Breast epithelium (tissue), 3 donors: Measurements from ENCODE around the gene NELL2.

Experiments
- POLR2A ChIP-seq: fragments of 450-650 bp; IDR thresholded peaks from one replicate; pipeline ENCODE4 v1.6.1; 2016; ENCODE audit warnings: antibody characterized with exemption, mild to moderate bottlenecking, moderate library complexity
- POLR2AphosphoS5 ChIP-seq, 3 donors: sonication (generic); formaldehyde crosslinking; IDR thresholded peaks; one replicate each; pipeline ENCODE4 v1.6.1; 2017; ENCODE audit warnings: antibody characterized with exemption in 3 of 3

GRCh38 chr12:44531320-44531971 is 344.7 kb downstream of the NELL2 start:
- no peak for TF ChIP-seq POLR2A
- TF ChIP-seq POLR2AphosphoS5 (IDR thresholded peaks at IDR 0.05) = no peak
